ENCODE data around the gene A3GALT2. TPM values are rescaled to one million over a fixed set of nuclear protein-coding genes. Genes with fewer than 3 reads are reported as not detected.

A3GALT2 gene
- total RNA-seq, 1 donor from 2014 or later = not detected

- no peak overlapping the region for H3K27ac ChIP-seq
- no peak for DNase-seq (ENCODE audit: low spot score)
- no peak overlapping the region for H3K4me2 ChIP-seq
- H3F3A ChIP-seq (ENCODE audit: low read depth) = peaks cover 9% of the 10 kb centered on the region
- Mint-ChIP-seq H3K36me3 (peaks cover 12% of the 10 kb centered on the region), H3K4me1 (peaks cover 28% of the 10 kb centered on the region), H3K27ac (no peak overlapping the region), H3K4me3 (no peak overlapping the region), H3K27me3 (ENCODE audit: insufficient read depth, low read depth) (peaks cover 8% of the 10 kb centered on the region), H3K9me3 (no peaks in the 10 kb centered on the region)
- H3K4me3 ChIP-seq = no peak overlapping the region
- H3K9ac ChIP-seq = no peak overlapping the region
- H3K36me3 ChIP-seq = no peaks in the 10 kb centered on the region
- TF ChIP-seq EZH2 (IDR thresholded peaks at IDR 0.05) = no peak
- no peak for TF ChIP-seq EZH2phosphoT487 (IDR thresholded peaks at IDR 0.05)
- TF ChIP-seq CTCF (IDR thresholded peaks at IDR 0.05) = no peak
- no peaks in the 10 kb centered on the region for H3K79me2 ChIP-seq (ENCODE audit: low read depth)
- H2AFZ ChIP-seq (replicated peaks) = no peak overlapping the region
- H3K9me3 ChIP-seq (ENCODE audit: low read depth) = no peaks in the 10 kb centered on the region
- no peaks in the 10 kb centered on the region for H4K20me1 ChIP-seq (ENCODE audit: low read depth)
- peaks cover 7% of the 10 kb centered on the region for H3K4me1 ChIP-seq
- no peaks in the 10 kb centered on the region for H3K27me3 ChIP-seq
These were observed 1.5 kb downstream of the A3GALT2 start for GRCh38 chr1:33319186-33319948.

GRCh38 chr1:33317946-33318345 lies 3.0 kb downstream of the A3GALT2 start:
- Mint-ChIP-seq H3K27ac (no peak overlapping the region), H3K9me3 (no peaks in the 10 kb centered on the region), H3K27me3 (ENCODE audit: insufficient read depth, low read depth) (peaks cover 6% of the 10 kb centered on the region), H3K36me3 (peaks cover 7% of the 10 kb centered on the region), H3K4me3 (no peak overlapping the region), H3K4me1 (peaks cover 28% of the 10 kb centered on the region)
- Histone ChIP-seq H3K9ac (no peak overlapping the region), H3K27me3 (no peaks in the 10 kb centered on the region), H3K9me3 (ENCODE audit: low read depth) (no peaks in the 10 kb centered on the region), H3F3A (ENCODE audit: low read depth) (peaks cover 5% of the 10 kb centered on the region), H4K20me1 (ENCODE audit: low read depth) (no peaks in the 10 kb centered on the region), H3K4me3 (no peak overlapping the region), H3K4me2 (no peak overlapping the region), H2AFZ (replicated peaks) (no peak overlapping the region), H3K4me1 (peaks cover 7% of the 10 kb centered on the region), H3K27ac (no peak overlapping the region), H3K36me3 (no peaks in the 10 kb centered on the region), H3K79me2 (ENCODE audit: low read depth) (no peaks in the 10 kb centered on the region)
- TF ChIP-seq EZH2 (IDR thresholded peaks at IDR 0.05) = no peak
- TF ChIP-seq CTCF (IDR thresholded peaks at IDR 0.05) = no peak
- TF ChIP-seq EZH2phosphoT487 (IDR thresholded peaks at IDR 0.05) = no peak
- DNase-seq (ENCODE audit: low spot score) = no peak

GRCh38 chr1:33317354-33317753 lies 3.5 kb downstream of the A3GALT2 start:
- Histone ChIP-seq H3K79me2 (ENCODE audit: low read depth) (no peaks in the 10 kb centered on the region), H4K20me1 (ENCODE audit: low read depth) (no peaks in the 10 kb centered on the region), H3K36me3 (no peaks in the 10 kb centered on the region), H3K9me3 (ENCODE audit: low read depth) (no peaks in the 10 kb centered on the region), H2AFZ (replicated peaks) (no peak overlapping the region), H3K4me3 (no peak overlapping the region), H3K9ac (no peak overlapping the region), H3K27ac (no peak overlapping the region), H3K4me1 (peaks cover 7% of the 10 kb centered on the region), H3F3A (ENCODE audit: low read depth) (peaks cover 5% of the 10 kb centered on the region), H3K4me2 (no peak overlapping the region), H3K27me3 (no peaks in the 10 kb centered on the region)
- TF ChIP-seq CTCF (IDR thresholded peaks at IDR 0.05) (no peak), EZH2phosphoT487 (IDR thresholded peaks at IDR 0.05) (no peak), EZH2 (IDR thresholded peaks at IDR 0.05) (no peak)
- Mint-ChIP-seq H3K27ac (no peak overlapping the region), H3K27me3 (ENCODE audit: insufficient read depth, low read depth) (peaks cover 4% of the 10 kb centered on the region), H3K4me3 (no peak overlapping the region), H3K4me1 (peaks cover 28% of the 10 kb centered on the region), H3K9me3 (no peaks in the 10 kb centered on the region), H3K36me3 (peaks cover 5% of the 10 kb centered on the region)
- no peak for DNase-seq (ENCODE audit: low spot score)
